ENCODE data around the gene ANAPC13. TPM values are rescaled to one million over a fixed set of nuclear protein-coding genes. Genes with fewer than 3 reads are reported as not detected.

ANAPC13 gene
- total and polyA plus RNA-seq, 3 experiments from 2014 or later, result 41.0 to 84.6 (median 42.0) TPM

- Mint-ChIP-seq H3K27ac (peak overlapping the region in 3 of 8 donors; percentile 5 to 37 (median 31)), H3K27me3 (peaks cover 0 to 2% of the 10 kb centered on the region in 2 donors), H3K36me3 (peaks cover 7 to 80% (median 26%) of the 10 kb centered on the region in 3 donors), H3K9me3 (no peaks in the 10 kb centered on the region), H3K4me3 (peak overlapping the region in 1 of 7 donors; percentile 42), H3K4me1 (peaks cover 24 to 37% (median 30%) of the 10 kb centered on the region in 3 donors)
- peaks cover 20% of the 10 kb centered on the region for H3K4me1 ChIP-seq (ENCODE audit: insufficient read depth, low read length)
- DNase-seq, result no peak
- H3K27ac ChIP-seq (ENCODE audit: low read depth, low read length), result no peak overlapping the region
- CTCF ChIA-PET, result interaction anchor here (1.0 to 1.4 kb wide), 2 partner anchors 14 to 172 kb away, joined by 3 to 6 read pairs; no protein-coding TSS in a partner anchor
- POLR2A ChIA-PET, result no interaction called here
- H3K36me3 ChIP-seq (ENCODE audit: insufficient read depth, low read length), result peaks cover 33% of the 10 kb centered on the region
- H3K27me3 ChIP-seq (ENCODE audit: insufficient read depth, low read length, poor library complexity, severe bottlenecking), result no peaks in the 10 kb centered on the region
- no peaks in the 10 kb centered on the region for H3K9me3 ChIP-seq (ENCODE audit: low read length)
- no peak overlapping the region for H3K4me3 ChIP-seq (ENCODE audit: low read length)
Measured at GRCh38 chr3:134481166-134481565, 4.6 kb downstream of the ANAPC13 start.

DNA sequence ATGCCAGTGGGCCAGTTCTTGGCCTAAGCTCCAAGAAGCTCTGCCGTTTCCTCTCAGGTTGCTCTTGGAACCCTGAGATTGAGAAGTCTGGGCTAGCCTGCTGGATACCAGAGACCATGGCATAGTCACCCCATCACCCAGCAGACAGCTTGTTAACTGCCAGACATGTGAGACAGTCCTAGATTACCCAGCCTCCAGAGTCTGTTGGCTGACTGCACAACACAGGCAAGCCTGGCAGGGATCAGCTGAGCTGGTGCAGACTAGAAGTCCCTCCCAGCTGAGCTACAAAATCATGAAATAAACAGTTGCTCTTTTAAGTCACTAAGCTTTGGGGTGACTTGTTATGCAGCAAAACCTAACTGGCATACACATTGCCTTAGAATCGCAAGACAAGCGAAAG lies 5.2 kb downstream of the ANAPC13 start:
- ChIA-PET CTCF (interaction anchor here (0.8 to 1.4 kb wide), 5 partner anchors 9 to 264 kb away, joined by 3 to 6 read pairs (median 3); no protein-coding TSS in a partner anchor), POLR2A (no interaction called here)
- Histone ChIP-seq H3K27me3 (ENCODE audit: insufficient read depth, low read length, poor library complexity, severe bottlenecking) (no peaks in the 10 kb centered on the region), H3K4me3 (ENCODE audit: low read length) (no peak overlapping the region), H3K27ac (ENCODE audit: low read depth, low read length) (no peak overlapping the region), H3K36me3 (ENCODE audit: insufficient read depth, low read length) (peaks cover 33% of the 10 kb centered on the region), H3K9me3 (ENCODE audit: low read length) (no peaks in the 10 kb centered on the region), H3K4me1 (ENCODE audit: insufficient read depth, low read length) (peaks cover 20% of the 10 kb centered on the region)
- DNase-seq, result no peak
- no peak overlapping the region for H3K4me3 Mint-ChIP-seq
- peaks cover 7 to 81% (median 26%) of the 10 kb centered on the region in 3 donors for H3K36me3 Mint-ChIP-seq
- H3K9me3 Mint-ChIP-seq, result no peaks in the 10 kb centered on the region
- H3K27ac Mint-ChIP-seq, result no peak overlapping the region
- H3K4me1 Mint-ChIP-seq, result peaks cover 24 to 37% (median 30%) of the 10 kb centered on the region in 3 donors
- H3K27me3 Mint-ChIP-seq, result peaks cover 0 to under 1% of the 10 kb centered on the region in 2 donors

GRCh38 chr3:134477938-134478337 lies 7.8 kb downstream of the ANAPC13 start:
- ChIA-PET POLR2A (no interaction called here), CTCF (interaction anchor here (1.3 to 2.0 kb wide), 4 partner anchors 9 to 280 kb away, joined by 3 to 9 read pairs (median 8); partner anchors contain the start of genes ANAPC13 and CEP63)
- H3K36me3 Mint-ChIP-seq, result peaks cover 7 to 70% (median 24%) of the 10 kb centered on the region in 3 donors
- Histone ChIP-seq H3K27ac (ENCODE audit: low read depth, low read length) (no peak overlapping the region), H3K9me3 (ENCODE audit: low read length) (no peaks in the 10 kb centered on the region), H3K36me3 (ENCODE audit: insufficient read depth, low read length) (peaks cover 33% of the 10 kb centered on the region), H3K27me3 (ENCODE audit: insufficient read depth, low read length, poor library complexity, severe bottlenecking) (no peaks in the 10 kb centered on the region), H3K4me3 (ENCODE audit: low read length) (no peak overlapping the region), H3K4me1 (ENCODE audit: insufficient read depth, low read length) (peaks cover 4% of the 10 kb centered on the region)
- no peaks in the 10 kb centered on the region for H3K9me3 Mint-ChIP-seq
- no peak for DNase-seq
- H3K27ac Mint-ChIP-seq, result no peak overlapping the region
- H3K27me3 Mint-ChIP-seq, result no peaks in the 10 kb centered on the region
- no peak overlapping the region for H3K4me3 Mint-ChIP-seq
- peaks cover 8 to 19% (median 11%) of the 10 kb centered on the region in 3 donors for H3K4me1 Mint-ChIP-seq

GRCh38 chr3:134477002-134477401 lies 8.8 kb downstream of the ANAPC13 start:
- Histone ChIP-seq H3K4me3 (ENCODE audit: low read length) (no peak overlapping the region), H3K27me3 (ENCODE audit: insufficient read depth, low read length, poor library complexity, severe bottlenecking) (no peaks in the 10 kb centered on the region), H3K27ac (ENCODE audit: low read depth, low read length) (no peak overlapping the region), H3K4me1 (ENCODE audit: insufficient read depth, low read length) (peaks cover 3% of the 10 kb centered on the region), H3K36me3 (ENCODE audit: insufficient read depth, low read length) (peaks cover 25% of the 10 kb centered on the region), H3K9me3 (ENCODE audit: low read length) (no peaks in the 10 kb centered on the region)
- no peaks in the 10 kb centered on the region for H3K9me3 Mint-ChIP-seq
- ChIA-PET POLR2A (no interaction called here), CTCF (interaction anchor here (1.3 to 3.3 kb wide), 7 partner anchors 10 to 659 kb away, joined by 3 to 13 read pairs (median 8); partner anchors contain the start of genes ANAPC13 and CEP63)
- peak overlapping the region in 1 of 8 donors; percentile 25 for H3K27ac Mint-ChIP-seq
- H3K4me3 Mint-ChIP-seq, result no peak overlapping the region
- no peak for DNase-seq
- peaks cover 0 to 61% (median 22%) of the 10 kb centered on the region in 3 donors for H3K36me3 Mint-ChIP-seq
- no peaks in the 10 kb centered on the region for H3K27me3 Mint-ChIP-seq
- H3K4me1 Mint-ChIP-seq, result peaks cover 4 to 12% (median 5%) of the 10 kb centered on the region in 3 donors

DNA sequence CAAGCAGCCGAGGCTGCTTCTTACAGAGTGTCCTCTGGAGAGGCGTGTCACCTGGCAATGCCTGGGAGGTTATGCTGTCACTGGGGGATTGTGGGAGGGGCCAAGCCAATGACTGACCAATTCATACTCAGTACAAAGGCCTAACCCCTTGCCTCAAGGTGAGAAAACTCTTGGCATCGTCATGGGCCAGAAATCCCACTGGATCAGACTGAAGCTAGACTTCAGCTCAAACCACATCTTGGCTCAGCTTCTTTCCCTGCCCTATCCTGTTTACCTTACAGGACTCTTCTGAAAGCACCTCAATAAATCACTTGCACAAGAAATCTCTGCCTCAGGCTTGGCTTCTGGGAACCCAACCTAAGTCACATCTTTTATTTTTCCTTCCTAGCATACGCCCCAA lies 9.5 kb downstream of the ANAPC13 start:
- Histone ChIP-seq H3K36me3 (ENCODE audit: insufficient read depth, low read length) (peaks cover 25% of the 10 kb centered on the region), H3K4me1 (ENCODE audit: insufficient read depth, low read length) (peaks cover 3% of the 10 kb centered on the region), H3K27me3 (ENCODE audit: insufficient read depth, low read length, poor library complexity, severe bottlenecking) (no peaks in the 10 kb centered on the region), H3K9me3 (ENCODE audit: low read length) (no peaks in the 10 kb centered on the region), H3K27ac (ENCODE audit: low read depth, low read length) (no peak overlapping the region), H3K4me3 (ENCODE audit: low read length) (no peak overlapping the region)
- no peaks in the 10 kb centered on the region for H3K9me3 Mint-ChIP-seq
- no peaks in the 10 kb centered on the region for H3K27me3 Mint-ChIP-seq
- ChIA-PET POLR2A (no interaction called here), CTCF (interaction anchor here (1.4 to 4.3 kb wide), 7 partner anchors 8 to 658 kb away, joined by 3 to 40 read pairs (median 9); partner anchors contain the start of genes ANAPC13 and CEP63)
- H3K4me1 Mint-ChIP-seq, result peaks cover 2 to 11% (median 3%) of the 10 kb centered on the region in 3 donors
- no peak overlapping the region for H3K27ac Mint-ChIP-seq
- H3K36me3 Mint-ChIP-seq, result peaks cover 0 to 59% (median 20%) of the 10 kb centered on the region in 3 donors
- no peak for DNase-seq
- no peak overlapping the region for H3K4me3 Mint-ChIP-seq

DNA sequence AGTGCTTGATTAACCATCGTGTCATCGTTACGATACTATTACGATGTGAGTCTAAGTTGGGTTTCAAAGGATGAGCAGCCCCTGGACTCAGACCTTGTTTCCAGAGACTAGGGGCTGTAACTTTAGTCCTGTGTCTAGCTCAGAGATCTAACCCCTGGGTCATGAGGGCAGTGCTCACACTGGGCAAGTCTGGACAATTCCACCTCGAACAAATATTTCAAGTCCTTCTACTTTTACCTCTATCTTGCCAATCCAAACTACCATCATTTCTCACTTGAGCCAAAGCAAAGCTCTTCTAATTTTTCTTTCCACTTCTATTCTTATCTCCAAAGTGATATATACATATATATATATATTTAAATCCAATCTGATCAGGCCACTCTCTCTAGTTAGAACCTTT lies 10.8 kb downstream of the ANAPC13 start:
- H3K27ac Mint-ChIP-seq, result peak overlapping the region in 1 of 8 donors; percentile 13
- POLR2A ChIA-PET, result no interaction called here
- H3K9me3 ChIP-seq (ENCODE audit: low read length), result no peaks in the 10 kb centered on the region

GRCh38 chr3:134473868-134474546 lies 11.8 kb downstream of the ANAPC13 start:
- Histone ChIP-seq H3K36me3 (ENCODE audit: insufficient read depth, low read length) (peaks cover 14% of the 10 kb centered on the region), H3K27me3 (ENCODE audit: insufficient read depth, low read length, poor library complexity, severe bottlenecking) (no peaks in the 10 kb centered on the region), H3K4me3 (ENCODE audit: low read length) (no peak overlapping the region), H3K27ac (ENCODE audit: low read depth, low read length) (no peak overlapping the region), H3K9me3 (ENCODE audit: low read length) (no peaks in the 10 kb centered on the region), H3K4me1 (ENCODE audit: insufficient read depth, low read length) (peaks cover 3% of the 10 kb centered on the region)
- H3K4me1 Mint-ChIP-seq, result peaks cover 0 to 5% (median 2%) of the 10 kb centered on the region in 3 donors
- CTCF ChIA-PET, result interaction anchor here (0.6 to 4.3 kb wide), 24 partner anchors 10 to 656 kb away, joined by 3 to 40 read pairs (median 3); partner anchors contain the start of genes ANAPC13 and CEP63
- peaks cover 0 to 43% (median 13%) of the 10 kb centered on the region in 3 donors for H3K36me3 Mint-ChIP-seq
- DNase-seq, result peak; percentile 53 to 73 (median 69)
- no peak overlapping the region for H3K4me3 Mint-ChIP-seq
- POLR2A ChIA-PET, result interaction anchor here (0.9 kb wide), 1 partner anchor 12 kb away, joined by 3 read pairs; the partner anchor contains the start of genes ANAPC13 and CEP63
- H3K9me3 Mint-ChIP-seq, result no peaks in the 10 kb centered on the region
- H3K27ac Mint-ChIP-seq, result no peak overlapping the region
- no peaks in the 10 kb centered on the region for H3K27me3 Mint-ChIP-seq

More for the DNA sequence above, 10.8 kb downstream of the ANAPC13 start:
- peaks cover 15% of the 10 kb centered on the region for H3K36me3 ChIP-seq (ENCODE audit: insufficient read depth, low read length)
- Mint-ChIP-seq H3K9me3 (no peaks in the 10 kb centered on the region), H3K27me3 (no peaks in the 10 kb centered on the region), H3K4me3 (no peak overlapping the region), H3K4me1 (peaks cover 0 to 5% (median 2%) of the 10 kb centered on the region in 3 donors), H3K36me3 (peaks cover 0 to 46% (median 15%) of the 10 kb centered on the region in 3 donors)
- no peak overlapping the region for H3K4me3 ChIP-seq (ENCODE audit: low read length)
- H3K27ac ChIP-seq (ENCODE audit: low read depth, low read length), result no peak overlapping the region
- CTCF ChIA-PET, result interaction anchor here (1.2 to 4.3 kb wide), 8 partner anchors 8 to 277 kb away, joined by 4 to 40 read pairs (median 12); partner anchors contain the start of genes ANAPC13 and CEP63
- peaks cover 3% of the 10 kb centered on the region for H3K4me1 ChIP-seq (ENCODE audit: insufficient read depth, low read length)
- DNase-seq, result no peak
- H3K27me3 ChIP-seq (ENCODE audit: insufficient read depth, low read length, poor library complexity, severe bottlenecking), result no peaks in the 10 kb centered on the region

GRCh38 chr3:134472831-134473230 lies 13.0 kb downstream of the ANAPC13 start:
- H3K4me1 ChIP-seq (ENCODE audit: insufficient read depth, low read length), result peaks cover 3% of the 10 kb centered on the region
- DNase-seq, result no peak
- Mint-ChIP-seq H3K36me3 (peaks cover 0 to 31% (median 13%) of the 10 kb centered on the region in 3 donors), H3K27ac (no peak overlapping the region), H3K4me1 (peaks cover 0 to 5% (median 2%) of the 10 kb centered on the region in 3 donors), H3K4me3 (no peak overlapping the region), H3K9me3 (no peaks in the 10 kb centered on the region), H3K27me3 (no peaks in the 10 kb centered on the region)
- no peak overlapping the region for H3K4me3 ChIP-seq (ENCODE audit: low read length)
- ChIA-PET POLR2A (no interaction called here), CTCF (interaction anchor here (1.3 to 4.3 kb wide), 10 partner anchors 12 to 301 kb away, joined by 3 to 40 read pairs (median 5); partner anchors contain the start of genes ANAPC13 and CEP63)
- H3K27ac ChIP-seq (ENCODE audit: low read depth, low read length), result no peak overlapping the region
- no peaks in the 10 kb centered on the region for H3K27me3 ChIP-seq (ENCODE audit: insufficient read depth, low read length, poor library complexity, severe bottlenecking)
- peaks cover 4% of the 10 kb centered on the region for H3K36me3 ChIP-seq (ENCODE audit: insufficient read depth, low read length)
- no peaks in the 10 kb centered on the region for H3K9me3 ChIP-seq (ENCODE audit: low read length)

Data from CD8-positive, alpha-beta memory T cell (primary cell).